HepG2 (cell line): Measurements from ENCODE around the gene GALC. TPM values are rescaled to one million over a fixed set of nuclear protein-coding genes. Genes with fewer than 3 reads are reported as not detected.

Source experiments
- ATAC-seq: fragments of 200-7000 bp; cut with Tn5 transposase; 3 replicates; pipeline ENCODE4 v1.9.1; 2020; ENCODE audit warnings: mild to moderate bottlenecking, moderate library complexity
- Bru-seq: library from RNA; stranded (reverse); fragments of 400-500 nt; gene quantifications from one replicate; lab custom pipeline; 2021; lab: Mats Ljungman, UMichigan
- BruChase-seq, 2 experiments: library from RNA; stranded (reverse); fragments of 400-500 nt; gene quantifications; one replicate each; lab custom pipeline; 2021; lab: Mats Ljungman, UMichigan
- BruUV-seq: library from RNA; stranded (reverse); fragments of 400-500 nt; replicated peaks from 2 replicates; lab custom pipeline; 2021; lab: Mats Ljungman, UMichigan
- CTCF ChIA-PET: fragments of 300-600 bp; formaldehyde crosslinking; extraction: SDS; loops from one replicate; lab custom pipeline; 2021; ENCODE audit warnings: low total read pairs, inconsistent platforms, low intra/inter-chr PET ratio; lab: Yijun Ruan, JAX
- POLR2A ChIA-PET: fragments of 350-600 bp; sonication (Branson Sonifier 250); formaldehyde crosslinking; loops from one replicate; lab custom pipeline; 2020; ENCODE audit warnings: antibody characterized with exemption, inconsistent platforms; lab: Yijun Ruan, JAX
- DNase-seq: peaks from one replicate; pipeline ENCODE4 v3.0.0-alpha.2; 2015; ENCODE audit warnings: low spot score
- FAIRE-seq: peaks from 3 replicates; lab custom pipeline; 2011; peaks lifted over from hg19 to GRCh38; lab: Jason Lieb, UNC
- H2AFZ ChIP-seq: one replicate; pipeline ENCODE4 v1.6.1; 2011; ENCODE audit warnings: low read length, inconsistent platforms
- H3K27ac ChIP-seq: fragments of 300-600 bp; 3 replicates; pipeline ENCODE4 v1.8.0; 2011; ENCODE audit warnings: mixed run types, mild to moderate bottlenecking, mixed read lengths, low read length, inconsistent platforms; ENCODE audit not compliant: insufficient read depth; ENCODE audit errors: extremely low read length
- H3K27me3 ChIP-seq, 2 experiments: fragments of 200-600 bp in 1 of 2; 2 replicates in 1 of 2; 3 replicates in 1 of 2; pipeline versions ENCODE4 v1.6.0 to v1.8.0; 2011; ENCODE audit warnings: low read length in 2 of 2, mild to moderate bottlenecking in 2 of 2, moderate library complexity in 2 of 2, inconsistent platforms in 1 of 2; ENCODE audit not compliant: insufficient read depth in 2 of 2, control insufficient read depth in 1 of 2
- H3K36me3 ChIP-seq, 2 experiments: fragments of 200-600 bp in 1 of 2; replicated peaks in 1 of 2; 2 replicates in 1 of 2; 3 replicates in 1 of 2; pipeline versions ENCODE4 v1.5.1 to v1.8.0; 2011; ENCODE audit warnings: low read length in 2 of 2, inconsistent platforms in 1 of 2; ENCODE audit not compliant: insufficient read depth in 2 of 2, control insufficient read depth in 1 of 2
- H3K4me1 ChIP-seq: 2 replicates; pipeline ENCODE4 v1.5.1; 2012; ENCODE audit warnings: low read length, inconsistent platforms; ENCODE audit not compliant: insufficient read depth
- H3K4me2 ChIP-seq: 2 replicates; pipeline ENCODE4 v1.6.0; 2011; ENCODE audit warnings: low read depth, low read length, inconsistent platforms
- H3K4me3 ChIP-seq, 3 experiments: fragments of 200-600 bp in 1 of 3; sonication (generic), shearing (Covaris generic) in 1 of 3; replicated peaks in 1 of 3; 2 replicates each; pipeline ENCODE4 v1.5.1; 2011 to 2016; ENCODE audit warnings: low read length in 3 of 3, inconsistent platforms in 2 of 3, low read depth in 2 of 3, mild to moderate bottlenecking in 2 of 3, control low read depth in 1 of 3, mixed read lengths in 1 of 3; ENCODE audit not compliant: insufficient read depth in 1 of 3
- H3K79me2 ChIP-seq: one replicate; pipeline ENCODE4 v1.6.1; 2011; ENCODE audit warnings: low read length, inconsistent platforms; ENCODE audit not compliant: insufficient read depth
- H3K9ac ChIP-seq: 2 replicates; pipeline ENCODE4 v1.6.0; 2011; ENCODE audit warnings: mild to moderate bottlenecking, low read depth, low read length, inconsistent platforms; ENCODE audit not compliant: insufficient read depth
- H3K9me3 ChIP-seq: 2 replicates; pipeline ENCODE4 v1.5.1; 2012; ENCODE audit warnings: mild to moderate bottlenecking, low read length
- H4K20me1 ChIP-seq: 2 replicates; pipeline ENCODE4 v1.6.0; 2011; ENCODE audit warnings: inconsistent platforms, mild to moderate bottlenecking, low read length, moderate library complexity; ENCODE audit not compliant: insufficient read depth
- DPF2 ChIP-seq: sonication (generic); formaldehyde crosslinking; IDR thresholded peaks from 2 replicates; pipeline ENCODE4 v1.4.0; 2020; ENCODE audit warnings: mild to moderate bottlenecking, low read depth, missing genetic modification reagents, borderline replicate concordance
- E2F5 ChIP-seq: sonication (generic); formaldehyde crosslinking; conservative IDR thresholded peaks from 2 replicates; pipeline ENCODE4 v1.4.0; 2020; ENCODE audit warnings: missing genetic modification reagents
- GTF2F1 ChIP-seq: fragments of 150-350 bp; IDR thresholded peaks from 2 replicates; pipeline ENCODE4 v1.6.1; 2014; ENCODE audit warnings: low read length
- HDAC1 ChIP-seq: sonication (generic); formaldehyde crosslinking; IDR thresholded peaks from 2 replicates; pipeline ENCODE4 v1.5.1; 2020; ENCODE audit warnings: mild to moderate bottlenecking, missing genetic modification reagents
- NFRKB ChIP-seq: fragments of 450-650 bp; IDR thresholded peaks from 2 replicates; pipeline ENCODE4 v1.6.1; 2017
- NR2C2 ChIP-seq: sonication (generic); formaldehyde crosslinking; IDR thresholded peaks from 2 replicates; pipeline ENCODE4 v1.4.0; 2020; ENCODE audit warnings: missing genetic modification reagents, mild to moderate bottlenecking, moderate library complexity, borderline replicate concordance
- SMAD9 ChIP-seq: sonication (generic); formaldehyde crosslinking; IDR thresholded peaks from 2 replicates; pipeline ENCODE4 v1.5.1; 2020; ENCODE audit warnings: mild to moderate bottlenecking, missing genetic modification reagents
- STAT5B ChIP-seq: sonication (generic); formaldehyde crosslinking; IDR thresholded peaks from 2 replicates; pipeline ENCODE4 v1.4.0; 2020; ENCODE audit warnings: missing genetic modification reagents
- TAF15 ChIP-seq: fragments of 200-400 bp; formaldehyde crosslinking; IDR thresholded peaks from one replicate; pipeline ENCODE4 v1.6.1; 2018; ENCODE audit warnings: mild to moderate bottlenecking, low read depth, low read length; ENCODE audit not compliant: poor library complexity, severe bottlenecking
- TEAD2 ChIP-seq: sonication (generic); formaldehyde crosslinking; IDR thresholded peaks from 2 replicates; pipeline ENCODE4 v1.9.0; 2021; ENCODE audit warnings: missing genetic modification reagents
- ZNF768 ChIP-seq: sonication (generic); formaldehyde crosslinking; IDR thresholded peaks from 2 replicates; pipeline ENCODE4 v1.4.0; 2020; ENCODE audit warnings: missing genetic modification reagents
- WGBS: methylation state at CpG from one replicate; pipeline ENCODE4 v1.1.6; 2017; ENCODE audit warnings: low lambda C conversion rate; 5-methylcytosine and 5-hydroxymethylcytosine counted together
- in situ Hi-C: cut with HindIII; loops from 2 replicates; pipeline ENCODE4 v1.10.0; 2017; ENCODE audit warnings: low pct_unique_long_range_greater_than_20kb; ENCODE audit not compliant: extremely low pct_ligation_motif_present
- intact Hi-C: fragments of 100-400 bp; cut with micrococcal nuclease; formaldehyde crosslinking; loops from one replicate; pipeline ENCODE4 v1.10.0; 2022; ENCODE audit not compliant: unreplicated experiment
- long read RNA-seq, 2 experiments: library from RNA in 1 of 2; library from polyadenylated mRNA in 1 of 2; stranded (forward) in 1 of 2; unstranded in 1 of 2; transcript quantifications; one replicate each; pipeline ENCODE4 v2.0.0, GENCODE V29; 2019 to 2022
- polyA minus RNA-seq, 3 experiments: library from RNA; depleted of rRNA, polyadenylated mRNA; stranded (reverse); fragments of >200 nt; gene quantifications; 2 replicates each; pipeline ENCODE4 v1.2.3, GENCODE V29; 2011; ENCODE audit warnings: low replicate concordance in 1 of 3
- polyA plus RNA-seq, 8 experiments: library from polyadenylated mRNA; depleted of rRNA in 3 of 8; stranded (reverse) in 7 of 8; unstranded in 1 of 8; fragments of >200 nt; fragmentation: Illumina TruSeq in 4 of 8; extraction: Trizol in 4 of 8; gene quantifications; 2 replicates each; pipeline versions ENCODE4 v1.2.1 to v1.2.3, GENCODE V29; 2011 to 2016; ENCODE audit warnings: low read depth in 4 of 8, missing spikeins in 1 of 8, mixed read lengths in 1 of 8; ENCODE audit not compliant: insufficient read depth in 1 of 8
- total RNA-seq, 5 experiments: library from RNA; depleted of rRNA; stranded (reverse); fragments of >200 nt; fragmentation: Illumina TruSeq; extraction: Trizol; gene quantifications; 2 replicates each; pipeline ENCODE4 v1.2.3, GENCODE V29; 2016; ENCODE audit warnings: low read depth in 1 of 5

GALC gene
- not detected in 2 replicates for total RNA-seq (2016; rRNA removed; fragmentation: Illumina TruSeq; extraction: Trizol)
- total RNA-seq (2016; cell fraction: cytosol; rRNA removed; fragmentation: Illumina TruSeq; extraction: Trizol; ENCODE audit: low read depth) = not detected in 2 replicates
- not detected in 2 replicates for total RNA-seq (2016; cell fraction: insoluble cytoplasmic fraction; rRNA removed; fragmentation: Illumina TruSeq; extraction: Trizol)
- not detected in 2 replicates for total RNA-seq (2016; cell fraction: membrane; rRNA removed; fragmentation: Illumina TruSeq; extraction: Trizol)
- not detected in 2 replicates for total RNA-seq (2016; cell fraction: nucleus; rRNA removed; fragmentation: Illumina TruSeq; extraction: Trizol)
- polyA plus RNA-seq (2011; rRNA removed) = not detected in 2 replicates
- polyA plus RNA-seq (2011; cell fraction: cytosol; rRNA removed) = not detected in 2 replicates
- polyA plus RNA-seq (2011; cell fraction: nucleus; rRNA removed) = not detected in 2 replicates
- not detected in 2 replicates for polyA plus RNA-seq (2012)
- polyA plus RNA-seq (2016; cell fraction: cytosol; fragmentation: Illumina TruSeq; extraction: Trizol; ENCODE audit: low read depth) = not detected in 2 replicates
- polyA plus RNA-seq (2016; cell fraction: insoluble cytoplasmic fraction; fragmentation: Illumina TruSeq; extraction: Trizol; ENCODE audit: low read depth) = not detected in 2 replicates
- not detected in 2 replicates for polyA plus RNA-seq (2016; cell fraction: membrane; fragmentation: Illumina TruSeq; extraction: Trizol; ENCODE audit: low read depth)
- not detected in 2 replicates for polyA plus RNA-seq (2016; cell fraction: nucleus; fragmentation: Illumina TruSeq; extraction: Trizol; ENCODE audit: insufficient read depth, low read depth)
- 0.02 TPM in 1 of 2 replicates, not detected in the other for polyA minus RNA-seq (2011; rRNA and poly(A)+ RNA removed; ENCODE audit: low replicate concordance)
- polyA minus RNA-seq (2011; cell fraction: cytosol; rRNA and poly(A)+ RNA removed) = not detected in 2 replicates
- polyA minus RNA-seq (2011; cell fraction: nucleus; rRNA and poly(A)+ RNA removed) = not detected in 2 replicates
- percentile 4 among the genes with signal in this experiment for Bru-seq, nascent RNA
- BruChase-seq, experiment 1, labeled RNA remaining after a 6-hour chase = percentile 7 among the genes with signal in this experiment
- BruChase-seq, experiment 2, labeled RNA remaining after a 2-hour chase = percentile 7 among the genes with signal in this experiment
- long read RNA-seq, experiment 1, partial matches to known transcripts = 0 of 1 reads
- long read RNA-seq, experiment 1, other reads (novel, unspliced or antisense) = 1 of 1 reads
- long read RNA-seq, experiment 2 = 0 reads

DNA sequence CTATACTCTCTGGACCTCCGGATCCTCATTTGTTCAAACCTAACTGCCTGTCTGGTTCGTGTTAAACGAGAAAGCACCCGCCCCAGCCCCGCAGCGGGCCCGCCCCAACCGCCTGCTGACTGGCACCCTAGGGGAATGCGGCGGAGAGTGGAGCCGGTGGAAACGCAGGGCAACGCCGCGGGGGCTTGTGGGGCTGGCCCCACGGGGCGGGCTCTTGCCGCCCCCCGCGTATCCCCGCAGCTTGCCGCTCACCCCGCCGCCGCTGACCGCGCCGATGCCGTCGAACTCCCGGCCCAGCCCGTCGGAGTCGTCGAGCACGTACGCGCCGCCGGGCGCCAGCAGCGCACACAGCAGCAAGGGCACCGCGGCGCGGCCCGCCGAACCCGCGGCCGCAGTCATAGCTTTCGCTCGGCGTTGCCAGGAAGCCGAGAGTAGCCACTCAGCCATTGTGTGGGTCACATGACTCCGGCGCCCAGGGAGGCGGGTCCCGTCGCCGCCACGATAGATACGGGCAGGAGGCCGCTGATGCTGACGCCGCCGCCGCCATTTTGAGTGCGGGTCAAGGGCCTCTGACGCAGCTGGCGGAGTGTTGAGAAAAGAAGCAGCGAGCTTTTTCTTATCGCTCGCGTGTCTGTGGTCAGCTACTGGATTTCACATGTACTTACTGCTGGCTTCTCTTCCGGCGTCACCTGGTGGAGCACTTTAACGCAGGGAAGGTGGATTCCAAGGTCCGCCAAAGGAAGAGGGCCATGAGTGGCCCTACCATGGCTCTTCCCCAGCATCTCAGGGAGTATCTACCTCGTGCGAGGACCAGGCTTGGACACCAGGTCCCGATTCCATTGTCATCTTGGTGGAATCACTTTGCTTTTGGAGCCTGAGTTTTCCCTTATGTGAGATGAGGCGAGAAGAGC, at the start of gene GALC:
GALC (minus strand) TSS at position 465 of the 911 bp plus-strand sequence; CDS start at position 447, 18 bp downstream.
- H3K79me2 ChIP-seq = no peaks in the 10 kb centered on the region
- WGBS = 98% methylated on average over 78 of the region's 83 CpGs
- DNase-seq (no peak), FAIRE-seq (no peak), ATAC-seq (no peak)
- peaks cover 35% of the 10 kb centered on the region for H3K4me1 ChIP-seq
- H3K4me2 ChIP-seq = no peak within 1 kb of the TSS
- intact Hi-C loops (no loop called here), in situ Hi-C loops (no loop called here)
- no peak within 1 kb of the TSS for H3K9ac ChIP-seq
- ChIA-PET CTCF (no interaction called here), POLR2A (no interaction called here)
- no peaks in the 10 kb centered on the region for H3K27me3 ChIP-seq
- BruUV-seq = no TSS peak
- H3K27ac ChIP-seq = no peak within 1 kb of the TSS
- H2AFZ ChIP-seq = no peak within 1 kb of the TSS
- no peaks in the 10 kb centered on the region for H3K36me3 ChIP-seq
- H3K9me3 ChIP-seq = no peaks in the 10 kb centered on the region
- H3K4me3 ChIP-seq = no peak within 1 kb of the TSS
- no peaks in the 10 kb centered on the region for H4K20me1 ChIP-seq
- no peak for TF ChIP-seq NFRKB
- no peak for TF ChIP-seq STAT5B (CRISPR knock-in tag)
- no peak for TF ChIP-seq SMAD9
- no peak for TF ChIP-seq TAF15
- no peak for TF ChIP-seq DPF2
- TF ChIP-seq NR2C2 (CRISPR knock-in tag) = no peak
- no peak for TF ChIP-seq TEAD2 (CRISPR knock-in tag)
- no peak for TF ChIP-seq HDAC1
- TF ChIP-seq ZNF768 (CRISPR knock-in tag) = no peak
- TF ChIP-seq GTF2F1 = no peak
- TF ChIP-seq E2F5 (CRISPR knock-in tag) = no peak
